ENCODE data around the gene OR5D14. TPM values are rescaled to one million over a fixed set of nuclear protein-coding genes. Genes with fewer than 3 reads are reported as not detected.

Gene OR5D14
- total RNA-seq (2022; extraction: Qiagen RNA extraction), result not detected in 5 replicates

GRCh38 chr11:55795256-55795655 lies at the start of gene OR5D14:
OR5D14 (plus strand) TSS chr11:55795556; CDS start chr11:55795556, 0 bp downstream.

GRCh38 chr11:55773138-55773537 lies 22.2 kb upstream of the OR5D14 start, which contains the start of gene OR5D13:
OR5D13 (plus strand) TSS chr11:55773438; CDS start chr11:55773438, 0 bp downstream.

GRCh38 chr11:55811067-55811466 lies 15.7 kb downstream of the OR5D14 start, which contains the start of gene OR5L1:
OR5L1 (plus strand) TSS chr11:55811367; CDS start chr11:55811467, 100 bp downstream.

GRCh38 chr11:55819330-55819729 lies 24.0 kb downstream of the OR5D14 start, which contains the start of gene OR5D18:
OR5D18 (plus strand) TSS chr11:55819630; CDS start chr11:55819630, 0 bp downstream.

GRCh38 chr11:55826919-55827318 lies 31.6 kb downstream of the OR5D14 start, which contains the start of gene OR5L2:
OR5L2 (plus strand) TSS chr11:55827219; CDS start chr11:55827219, 0 bp downstream.

GRCh38 chr11:55838452-55838851 lies 43.1 kb downstream of the OR5D14 start, which contains the start of gene OR5D16:
OR5D16 (plus strand) TSS chr11:55838752; CDS start chr11:55838752, 0 bp downstream.

Other genes starting within 250 kb of the OR5D14 start
- not detected in 5 replicates for gene OR4C15, start 241.1 kb upstream of the OR5D14 start, total RNA-seq (2022; extraction: Qiagen RNA extraction)
- not detected in 5 replicates for gene OR4C16, start 223.4 kb upstream of the OR5D14 start, total RNA-seq (2022; extraction: Qiagen RNA extraction)
- gene OR4C11, start 187.9 kb upstream of the OR5D14 start, total RNA-seq (2022; extraction: Qiagen RNA extraction), result not detected in 5 replicates
- gene OR4P4, start 160.4 kb upstream of the OR5D14 start, total RNA-seq (2022; extraction: Qiagen RNA extraction), result not detected in 5 replicates
- not detected in 5 replicates for gene OR4S2, start 147.2 kb upstream of the OR5D14 start, total RNA-seq (2022; extraction: Qiagen RNA extraction)
- gene OR4C6, start 133.4 kb upstream of the OR5D14 start, total RNA-seq (2022; extraction: Qiagen RNA extraction), result not detected in 5 replicates
- not detected in 5 replicates for gene OR5D13, start 22.1 kb upstream of the OR5D14 start, total RNA-seq (2022; extraction: Qiagen RNA extraction)
- not detected in 5 replicates for gene OR5L1, start 15.8 kb downstream of the OR5D14 start, total RNA-seq (2022; extraction: Qiagen RNA extraction)
- not detected in 5 replicates for gene OR5D18, start 24.1 kb downstream of the OR5D14 start, total RNA-seq (2022; extraction: Qiagen RNA extraction)
- gene OR5L2, start 31.7 kb downstream of the OR5D14 start, total RNA-seq (2022; extraction: Qiagen RNA extraction), result not detected in 5 replicates
- gene OR5D16, start 43.2 kb downstream of the OR5D14 start, total RNA-seq (2022; extraction: Qiagen RNA extraction), result not detected in 5 replicates
- gene TRIM51, start 87.7 kb downstream of the OR5D14 start, total RNA-seq (2022; extraction: Qiagen RNA extraction), result not detected in 5 replicates
- gene OR5W2, start 119.0 kb downstream of the OR5D14 start, total RNA-seq (2022; extraction: Qiagen RNA extraction), result not detected in 5 replicates
- not detected in 5 replicates for gene OR5I1, start 140.8 kb downstream of the OR5D14 start, total RNA-seq (2022; extraction: Qiagen RNA extraction)
- not detected in 5 replicates for gene OR10AG1, start 174.4 kb downstream of the OR5D14 start, total RNA-seq (2022; extraction: Qiagen RNA extraction)
- gene OR5F1, start 199.1 kb downstream of the OR5D14 start, total RNA-seq (2022; extraction: Qiagen RNA extraction), result not detected in 5 replicates
- not detected in 5 replicates for gene OR5AS1, start 232.1 kb downstream of the OR5D14 start, total RNA-seq (2022; extraction: Qiagen RNA extraction)